H1 (cell line): ENCODE measurements around the gene CDCA4. TPM values are rescaled to one million over a fixed set of nuclear protein-coding genes. Genes with fewer than 3 reads are reported as not detected.
A peak's percentile ranks its signal among the peaks of the same experiment; 100 is the strongest.

ENCODE experiments used
- CTCF ChIA-PET: fragments of 300-600 bp; sonication (Branson Sonifier 250); formaldehyde crosslinking; loops from one replicate; lab custom pipeline; 2021; ENCODE audit not compliant: partially characterized antibody; lab: Charles Lee
- POLR2A ChIA-PET: fragments of 300-600 bp; sonication (Branson Sonifier 250); formaldehyde crosslinking; loops from one replicate; lab custom pipeline; 2021; ENCODE audit warnings: inconsistent platforms; ENCODE audit not compliant: partially characterized antibody; lab: Charles Lee
- DNase-seq, 2 experiments: peaks; one replicate each; pipeline versions ENCODE4 v3.0.0 to v3.0.0-alpha.2; 2010 to 2022; ENCODE audit warnings: low spot score in 2 of 2, low read depth in 1 of 2, mixed read lengths in 1 of 2
- FAIRE-seq: peaks from 2 replicates; lab custom pipeline; 2011; peaks lifted over from hg19 to GRCh38; lab: Jason Lieb, UNC
- H2AFZ ChIP-seq: 2 replicates; pipeline ENCODE4 v1.8.1; 2012; ENCODE audit warnings: low read length, inconsistent platforms
- H2AK5ac ChIP-seq: 2 replicates; pipeline ENCODE4 v1.6.1; 2013; ENCODE audit warnings: low read depth, low read length
- H2BK120ac ChIP-seq: replicated peaks from 2 replicates; pipeline ENCODE3; 2013; ENCODE audit warnings: low read depth, low read length, inconsistent platforms
- H2BK12ac ChIP-seq: 2 replicates; pipeline ENCODE4 v1.6.1; 2013; ENCODE audit warnings: low read depth, low read length
- H2BK15ac ChIP-seq: 2 replicates; pipeline ENCODE4 v1.6.1; 2013; ENCODE audit warnings: low read length
- H2BK20ac ChIP-seq: 2 replicates; pipeline ENCODE4 v1.6.1; 2013; ENCODE audit warnings: low read length
- H2BK5ac ChIP-seq: 2 replicates; pipeline ENCODE4 v1.6.1; 2013; ENCODE audit warnings: low read depth, low read length
- H3K14ac ChIP-seq: 2 replicates; pipeline ENCODE4 v1.6.1; 2013; ENCODE audit warnings: inconsistent platforms; ENCODE audit not compliant: insufficient read length
- H3K18ac ChIP-seq: 2 replicates; pipeline ENCODE4 v1.6.1; 2013; ENCODE audit warnings: low read length; ENCODE audit errors: extremely low read depth
- H3K23ac ChIP-seq: 2 replicates; pipeline ENCODE4 v1.6.1; 2013; ENCODE audit warnings: inconsistent platforms; ENCODE audit not compliant: insufficient read length
- H3K23me2 ChIP-seq: 2 replicates; pipeline ENCODE4 v1.6.1; 2013; ENCODE audit warnings: low read depth, low read length
- H3K27ac ChIP-seq: 2 replicates; pipeline ENCODE4 v1.6.1; 2011; ENCODE audit warnings: low read depth, low read length, inconsistent platforms
- H3K27me3 ChIP-seq, 4 experiments: replicated peaks in 1 of 4; 1 replicate in 1 of 4; 2 replicates in 3 of 4; pipeline versions ENCODE4 v1.6.1 to v1.8.1; 2011 to 2013; ENCODE audit warnings: low read length in 3 of 4, mild to moderate bottlenecking in 3 of 4, inconsistent platforms in 2 of 4, mixed read lengths in 2 of 4, moderate library complexity in 1 of 4; ENCODE audit not compliant: control insufficient read depth in 3 of 4, insufficient read depth in 3 of 4; ENCODE audit errors: extremely low read depth in 1 of 4
- H3K36me3 ChIP-seq, 4 experiments: 2 replicates each; pipeline versions ENCODE4 v1.6.1 to v1.8.1; 2011 to 2013; ENCODE audit warnings: mild to moderate bottlenecking in 4 of 4, low read length in 3 of 4, moderate library complexity in 2 of 4, control low read depth in 1 of 4, inconsistent platforms in 1 of 4; ENCODE audit not compliant: insufficient read depth in 4 of 4, control insufficient read depth in 2 of 4
- H3K4ac ChIP-seq: replicated peaks from 2 replicates; pipeline ENCODE3; 2013; ENCODE audit warnings: low read length, low read depth, mixed read lengths, inconsistent platforms; ENCODE audit not compliant: insufficient read length
- H3K4me1 ChIP-seq, 4 experiments: replicated peaks in 1 of 4; 1 replicate in 1 of 4; 2 replicates in 3 of 4; pipeline versions ENCODE4 v1.6.1 to v1.8.1; 2011 to 2013; ENCODE audit warnings: low read length in 3 of 4, inconsistent platforms in 2 of 4, mixed read lengths in 1 of 4; ENCODE audit not compliant: insufficient read depth in 4 of 4, control insufficient read depth in 3 of 4
- H3K4me2 ChIP-seq, 2 experiments: 2 replicates each; pipeline versions ENCODE4 v1.6.1 to v1.8.1; 2011 to 2013; ENCODE audit warnings: low read depth in 2 of 2, low read length in 2 of 2, control low read depth in 1 of 2, inconsistent platforms in 1 of 2, mild to moderate bottlenecking in 1 of 2; ENCODE audit not compliant: insufficient read depth in 1 of 2
- H3K4me3 ChIP-seq, 4 experiments: fragments of 200-600, 300-600 bp in 1 of 4; sonication (generic), shearing (Covaris generic), sonication (Bioruptor Twin) in 1 of 4; 2 replicates each; pipeline versions ENCODE4 v1.5.1 to v1.8.1; 2011 to 2016; ENCODE audit warnings: low read length in 4 of 4, low read depth in 3 of 4, control low read depth in 2 of 4, inconsistent platforms in 2 of 4, mild to moderate bottlenecking in 2 of 4, mixed read lengths in 1 of 4, moderate library complexity in 1 of 4; ENCODE audit not compliant: insufficient read depth in 2 of 4; ENCODE audit errors: extremely low read depth in 1 of 4
- H3K56ac ChIP-seq: replicated peaks from 2 replicates; pipeline ENCODE3; 2013; ENCODE audit warnings: low read depth, mild to moderate bottlenecking, mixed read lengths, low read length, inconsistent platforms; ENCODE audit not compliant: insufficient read length
- H3K79me1 ChIP-seq: 2 replicates; pipeline ENCODE4 v1.6.1; 2013; ENCODE audit warnings: low read depth, low read length, control low read depth
- H3K79me2 ChIP-seq, 2 experiments: 2 replicates each; pipeline versions ENCODE4 v1.6.1 to v1.8.1; 2012 to 2013; ENCODE audit warnings: low read length in 2 of 2, mild to moderate bottlenecking in 2 of 2, inconsistent platforms in 1 of 2; ENCODE audit not compliant: insufficient read depth in 2 of 2, control insufficient read depth in 1 of 2
- H3K9ac ChIP-seq, 4 experiments: replicated peaks in 1 of 4; 1 replicate in 1 of 4; 2 replicates in 3 of 4; pipeline versions ENCODE4 v1.6.1 to v1.8.1; 2011 to 2013; ENCODE audit warnings: low read depth in 3 of 4, low read length in 3 of 4, control low read depth in 2 of 4, mild to moderate bottlenecking in 2 of 4, moderate library complexity in 2 of 4, inconsistent platforms in 1 of 4; ENCODE audit errors: extremely low read depth in 1 of 4
- H3K9me3 ChIP-seq, 2 experiments: 2 replicates each; pipeline versions ENCODE4 v1.6.1 to v1.8.1; 2012 to 2013; ENCODE audit warnings: mild to moderate bottlenecking in 2 of 2, moderate library complexity in 2 of 2, control low read depth in 1 of 2, inconsistent platforms in 1 of 2, low read depth in 1 of 2, low read length in 1 of 2, mixed read lengths in 1 of 2; ENCODE audit not compliant: insufficient read depth in 2 of 2
- H4K20me1 ChIP-seq, 2 experiments: replicated peaks in 1 of 2; 2 replicates each; pipeline versions ENCODE3 to v1.8.1; 2011 to 2013; ENCODE audit warnings: inconsistent platforms in 2 of 2, low read length in 2 of 2, mild to moderate bottlenecking in 1 of 2; ENCODE audit not compliant: insufficient read depth in 2 of 2, control insufficient read depth in 1 of 2
- H4K5ac ChIP-seq: 2 replicates; pipeline ENCODE4 v1.6.1; 2013; ENCODE audit warnings: low read length, low read depth, mixed read lengths, inconsistent platforms; ENCODE audit not compliant: insufficient read length
- H4K8ac ChIP-seq: 2 replicates; pipeline ENCODE4 v1.8.0; 2013; ENCODE audit warnings: mild to moderate bottlenecking, moderate library complexity, low read length, inconsistent platforms; ENCODE audit not compliant: insufficient read depth; ENCODE audit errors: extremely low read depth
- H4K91ac ChIP-seq: replicated peaks from 2 replicates; pipeline ENCODE3; 2013; ENCODE audit warnings: low read length, mixed read lengths, inconsistent platforms; ENCODE audit not compliant: insufficient read length
- BCL11A ChIP-seq, 2 experiments: IDR thresholded peaks; one replicate each; pipeline ENCODE4 v1.6.1; 2011; ENCODE audit warnings: low read depth in 2 of 2, low read length in 2 of 2, mild to moderate bottlenecking in 2 of 2
- EGR1 ChIP-seq: IDR thresholded peaks from 2 replicates; pipeline ENCODE4 v1.6.1; 2011; ENCODE audit warnings: low read depth, low read length, borderline replicate concordance
- EP300 ChIP-seq, 2 experiments: IDR thresholded peaks; 1 replicate in 1 of 2; 2 replicates in 1 of 2; pipeline ENCODE4 v1.6.1; 2011 to 2012; ENCODE audit warnings: low read depth in 2 of 2, low read length in 2 of 2, mild to moderate bottlenecking in 2 of 2, borderline replicate concordance in 1 of 2, inconsistent platforms in 1 of 2, moderate library complexity in 1 of 2
- GABPA ChIP-seq: IDR thresholded peaks from 2 replicates; pipeline ENCODE4 v1.6.1; 2011; ENCODE audit warnings: mild to moderate bottlenecking, low read length, moderate library complexity, borderline replicate concordance; ENCODE audit not compliant: insufficient read depth
- GTF2F1 ChIP-seq: IDR thresholded peaks from 2 replicates; pipeline ENCODE4 v1.6.1; 2012; ENCODE audit warnings: low read depth, low read length, improper control_type of control experiment, borderline replicate concordance
- JUN ChIP-seq: IDR thresholded peaks from 2 replicates; pipeline ENCODE4 v1.6.1; 2011; ENCODE audit warnings: low read depth, mild to moderate bottlenecking, improper control_type of control experiment, low read length
- KDM1A ChIP-seq: fragments of 200-600, 300-600 bp; sonication (generic); IDR thresholded peaks from 2 replicates; pipeline ENCODE4 v1.7.1; 2016; ENCODE audit warnings: mild to moderate bottlenecking, low read length, borderline replicate concordance
- KDM4A ChIP-seq: IDR thresholded peaks from one replicate; pipeline ENCODE4 v1.7.1; 2012; ENCODE audit warnings: low read depth, mild to moderate bottlenecking, moderate library complexity, low read length, inconsistent platforms; ENCODE audit not compliant: severe bottlenecking
- KDM5A ChIP-seq: fragments of 200-600 bp; IDR thresholded peaks from 2 replicates; pipeline ENCODE4 v1.7.1; 2012; ENCODE audit warnings: mild to moderate bottlenecking, low read length, inconsistent platforms, mixed read lengths
- PHF8 ChIP-seq: fragments of 200-600 bp; sonication (generic); conservative IDR thresholded peaks from 2 replicates; pipeline ENCODE4 v1.7.1; 2012; ENCODE audit warnings: low read depth, mild to moderate bottlenecking, inconsistent platforms, low read length, moderate library complexity
- SP2 ChIP-seq: IDR thresholded peaks from 2 replicates; pipeline ENCODE4 v1.6.1; 2012; ENCODE audit warnings: mild to moderate bottlenecking, low read length, inconsistent platforms
- SRF ChIP-seq: IDR thresholded peaks from 2 replicates; pipeline ENCODE4 v1.6.1; 2011; ENCODE audit warnings: mild to moderate bottlenecking, low read depth, low read length, moderate library complexity
- TBP ChIP-seq: IDR thresholded peaks from 2 replicates; pipeline ENCODE4 v1.6.1; 2011; ENCODE audit warnings: low read depth, low read length, improper control_type of control experiment
- YY1 ChIP-seq: IDR thresholded peaks from 2 replicates; pipeline ENCODE4 v1.6.1; 2011; ENCODE audit warnings: low read depth, mild to moderate bottlenecking, low read length
- WGBS, 2 experiments: shearing (Covaris generic) in 1 of 2; methylation state at CpG; one replicate each; pipeline versions ENCODE4 v1.1.6 to v1.1.7; 2013 to 2015; ENCODE audit warnings: low lambda C conversion rate in 2 of 2, mixed read lengths in 2 of 2, inconsistent platforms in 1 of 2, low coverage in 1 of 2, missing lambda C conversion rate in 1 of 2; ENCODE audit not compliant: insufficient replicate concordance in 2 of 2, insufficient coverage in 1 of 2, insufficient read length in 1 of 2; ENCODE audit errors: extremely low coverage in 1 of 2, missing lambda C conversion rate in 1 of 2; 5-methylcytosine and 5-hydroxymethylcytosine counted together
- polyA plus RNA-seq, 7 experiments: library from polyadenylated mRNA; depleted of rRNA in 3 of 7; stranded (reverse) in 5 of 7; unstranded in 2 of 7; fragments of >200 nt in 5 of 7; fragments of 200-250 nt in 2 of 7; gene quantifications; 1 replicate in 5 of 7; 2 replicates in 1 of 7; 4 replicates in 1 of 7; pipeline versions ENCODE4 v1.2.1 to v1.2.3, GENCODE V29; 2011 to 2013; ENCODE audit warnings: missing spikeins in 2 of 7, mixed read lengths in 2 of 7
- total RNA-seq: library from RNA; stranded (reverse); fragmentation: NEBNext Ultra II Directional; extraction: Animal tissue kit (Norgen Biotek cat#: 25700); gene quantifications from 2 replicates; pipeline ENCODE4 v1.2.1, GENCODE V29; 2021

The CDCA4 gene
- total and polyA plus RNA-seq, 2 of the 8 experiments (the other 6 are each of a cell fraction or from before 2014, with no cell fraction given): 49.9 to 62.4 TPM

- Histone ChIP-seq H4K5ac (no peak overlapping the region), H4K8ac (no peak overlapping the region), H3K56ac (no peak overlapping the region), H4K20me1 (no peaks in the 10 kb centered on the region), H3K4me3 (no peak overlapping the region), H2AFZ (no peak overlapping the region), H3K9ac (no peak overlapping the region), H3K18ac (no peak overlapping the region), H3K36me3 (no peaks in the 10 kb centered on the region), H2BK12ac (0 out of 2 replicates have a peak overlapping the region, but pooled peaks have one; percentile 14), H3K79me2 (no peaks in the 10 kb centered on the region), H2BK15ac (no peak overlapping the region), H3K4ac (no peak overlapping the region), H3K27ac (no peak overlapping the region), H3K79me1 (no peaks in the 10 kb centered on the region), H3K14ac (no peak overlapping the region), H2AK5ac (no peak overlapping the region), H3K23me2 (no peaks in the 10 kb centered on the region), H2BK20ac (no peak overlapping the region), H2BK120ac (no peak overlapping the region), H3K9me3 (no peaks in the 10 kb centered on the region), H4K91ac (no peak overlapping the region), H2BK5ac (no peak overlapping the region), H3K4me2 (no peak overlapping the region), H3K23ac (no peak overlapping the region), H3K27me3 (peaks cover 2 to 27% (median 20%) of the 10 kb centered on the region in 4 experiments), H3K4me1 (no peaks in the 10 kb centered on the region)
- no peak for DNase-seq
- CTCF ChIA-PET: interaction anchor here (0.9 to 1.6 kb wide), 3 partner anchors 12 to 46 kb away, joined by 3 to 5 read pairs (median 4); no protein-coding TSS in a partner anchor
- WGBS, 2 experiments: 84% methylated on average over 9 of the region's 9 CpGs; no CpG with 5 or more reads in 1 of the 2 experiments
- FAIRE-seq: no peak
- POLR2A ChIA-PET: no interaction called here
- TF ChIP-seq SRF (no peak), GTF2F1 (no peak), KDM4A (no peak), KDM5A (no peak), JUN (no peak), YY1 (no peak), EGR1 (no peak), PHF8 (no peak), TBP (no peak), KDM1A (no peak), SP2 (no peak), EP300 (IDR thresholded peaks at IDR 0.05; ENCODE audit: borderline replicate concordance in 1 of 2, low read depth in 2 of 2, low read length in 2 of 2) (no peak), GABPA (no peak), BCL11A (IDR thresholded peaks at IDR 0.05; ENCODE audit: low read depth in 2 of 2, low read length in 2 of 2) (no peak)
Observed at GRCh38 chr14:105030836-105031396, 10.0 kb upstream of the CDCA4 start.
